GM11168 (cell line): Measurements from ENCODE around the gene BCL2L12.
"Not testable (repeated sequence)": the region's sequence is repeated elsewhere in the genome, so short reads cannot be mapped to it uniquely, and the experiment has no call there.

Experiments
- in situ Hi-C: fragments of 300-500 bp; cut with MboI; formaldehyde crosslinking; loops from one replicate; pipeline ENCODE4 v1.12.0; 2022; ENCODE audit warnings: low sequenced_read_pairs; ENCODE audit not compliant: unreplicated experiment

The BCL2L12 gene, protein sequence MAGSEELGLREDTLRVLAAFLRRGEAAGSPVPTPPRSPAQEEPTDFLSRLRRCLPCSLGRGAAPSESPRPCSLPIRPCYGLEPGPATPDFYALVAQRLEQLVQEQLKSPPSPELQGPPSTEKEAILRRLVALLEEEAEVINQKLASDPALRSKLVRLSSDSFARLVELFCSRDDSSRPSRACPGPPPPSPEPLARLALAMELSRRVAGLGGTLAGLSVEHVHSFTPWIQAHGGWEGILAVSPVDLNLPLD

DNA sequence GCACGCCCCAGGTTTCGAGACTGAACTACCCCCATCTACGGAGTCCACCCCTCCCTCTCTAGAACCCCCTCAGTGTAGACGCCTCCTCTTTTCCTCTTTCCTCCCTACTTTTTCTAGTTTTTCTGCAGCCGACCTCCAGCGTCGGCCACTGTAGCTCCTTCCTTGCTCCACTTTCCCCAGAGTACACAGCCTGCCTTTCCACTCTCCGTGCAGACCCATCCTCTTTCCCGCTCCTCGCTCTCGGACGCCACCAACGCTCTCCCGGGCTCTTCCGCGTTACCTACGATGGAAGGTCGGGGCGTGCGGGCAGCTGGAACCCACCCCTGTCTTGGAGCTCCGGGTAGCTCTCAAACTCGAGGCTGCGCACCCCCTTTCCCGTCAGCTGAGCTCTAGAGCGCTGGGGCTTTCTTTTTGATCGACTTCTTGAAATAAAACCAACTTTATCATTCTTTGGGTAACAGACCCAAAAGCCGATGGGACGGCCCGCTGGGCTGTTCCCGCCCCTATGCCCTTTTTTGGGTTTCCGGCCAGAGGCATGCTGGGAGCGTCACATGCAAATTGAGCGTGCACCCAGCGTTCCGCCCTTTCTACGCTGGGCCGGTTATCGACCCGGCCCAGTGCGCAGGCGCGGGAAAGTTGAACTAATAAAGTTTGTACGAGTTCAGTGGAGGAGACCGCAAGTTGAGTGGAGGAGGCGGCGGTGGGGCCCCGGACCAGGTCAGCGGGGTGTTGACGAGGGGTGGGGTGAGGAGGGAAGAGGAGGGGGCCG is at the start of gene BCL2L12, which contains the start of gene IRF3:
BCL2L12 (plus strand) TSS at position 583 of the 769 bp plus-strand sequence. CDS start 760 bp downstream, outside the sequence.
IRF3 (minus strand) TSS at position 507 of the 769 bp plus-strand sequence. CDS start 1,019 bp downstream, outside the sequence.
- in situ Hi-C loops = no loop called here

DNA sequence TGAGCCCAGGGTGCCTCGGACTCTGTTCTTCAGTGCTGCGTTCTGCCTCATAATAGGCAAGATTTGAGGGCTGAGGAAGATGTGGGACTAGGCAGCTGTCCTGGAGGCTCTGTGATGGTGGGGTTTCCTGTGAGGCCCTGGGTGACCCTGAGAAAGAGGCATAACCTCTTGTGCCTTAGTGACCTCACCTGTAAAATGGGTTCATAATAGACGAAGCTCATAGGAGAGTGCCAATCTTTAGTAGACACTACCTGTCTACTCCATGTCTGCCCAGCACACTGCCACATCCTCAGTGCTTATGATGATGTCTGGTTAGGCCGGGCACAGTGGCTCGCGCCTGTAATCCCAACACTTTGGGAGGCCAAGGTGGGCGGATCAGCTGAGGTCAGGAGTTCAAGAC is 49.2 kb upstream of the BCL2L12 start:
- in situ Hi-C loops = no loop called here

DNA sequence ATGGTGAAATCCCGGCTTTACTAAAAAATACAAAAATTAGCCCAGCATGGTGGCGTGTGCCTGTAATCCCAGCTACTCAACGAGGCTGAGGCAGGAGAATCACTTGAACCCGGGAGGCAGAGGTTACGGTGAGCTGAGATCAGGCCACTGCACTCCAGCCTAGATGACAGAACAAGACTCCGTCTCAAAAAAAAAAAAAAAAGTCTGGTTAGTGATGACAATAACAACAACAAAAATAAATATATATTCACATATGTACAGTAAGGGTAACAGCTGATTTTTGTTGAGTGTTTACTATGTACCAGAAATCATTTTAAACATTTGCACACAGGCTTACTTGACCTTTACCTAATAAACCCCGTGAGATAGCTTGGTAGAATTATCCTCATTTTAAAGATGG is 48.8 kb upstream of the BCL2L12 start:
- in situ Hi-C loops = no loop called here

DNA sequence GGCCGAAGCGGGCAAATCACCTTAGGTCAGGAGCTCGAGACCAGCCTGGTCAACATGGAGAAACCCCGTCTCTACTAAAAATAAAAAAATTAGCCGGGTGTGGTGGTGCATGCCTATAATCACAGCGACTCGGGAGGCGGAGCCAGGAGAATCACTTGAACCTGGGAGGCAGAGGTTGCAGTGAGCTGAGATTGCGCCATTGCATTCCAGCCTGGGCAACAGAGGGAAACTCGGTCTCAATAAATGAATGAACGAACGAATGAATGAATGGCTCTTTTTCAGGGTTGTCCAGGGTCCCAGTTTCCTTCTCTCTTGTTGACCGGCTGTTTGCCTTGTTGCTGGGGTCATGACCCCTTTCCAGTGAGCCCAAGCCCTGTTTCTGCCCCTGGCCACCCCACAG is 47.9 kb upstream of the BCL2L12 start:
- in situ Hi-C loops = not testable (repeated sequence)

DNA sequence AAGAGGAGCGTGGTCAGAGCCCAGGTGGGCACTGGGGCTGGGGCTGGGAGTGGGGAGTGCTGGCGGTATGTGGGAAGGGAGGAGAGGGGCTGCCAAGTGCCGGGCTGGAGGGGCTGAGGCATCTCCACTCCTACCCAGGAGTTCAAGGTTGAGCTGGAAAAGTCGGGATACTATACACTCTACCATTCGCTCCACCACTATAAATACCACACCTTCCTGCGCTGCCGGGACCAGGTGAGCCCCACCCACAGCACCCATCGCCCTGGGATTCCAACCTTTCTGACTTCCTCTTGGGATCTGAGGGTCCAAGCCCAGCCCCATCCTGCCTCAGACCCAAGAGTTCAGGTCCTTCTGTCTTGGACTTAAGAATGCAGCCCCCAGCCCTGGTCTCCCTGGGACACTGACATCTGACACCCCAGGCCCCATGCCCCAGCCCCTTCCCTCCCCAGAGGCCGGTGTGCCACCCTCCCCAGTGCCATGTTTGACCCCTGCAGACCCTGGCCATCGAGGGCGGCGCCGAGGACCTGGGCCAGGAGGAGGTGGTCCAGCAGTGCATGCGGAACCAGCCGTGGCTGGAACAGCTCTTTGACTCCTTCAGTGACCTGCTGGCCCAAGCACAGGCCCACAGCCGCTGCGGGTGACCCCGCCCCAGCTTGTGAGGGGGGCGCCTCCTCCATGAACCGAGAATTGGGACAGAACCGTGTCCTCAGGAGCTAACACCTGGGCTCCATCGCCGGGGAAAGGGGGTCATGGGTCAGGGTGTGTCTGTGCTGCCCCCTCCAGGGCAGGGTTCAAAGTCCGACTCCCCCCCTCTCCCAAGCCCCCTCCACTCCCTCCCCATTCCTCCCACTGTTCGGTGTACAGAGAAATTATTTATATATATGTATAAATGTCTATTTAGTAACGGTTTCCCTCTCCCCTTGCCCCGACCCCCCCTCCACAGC is 40.5 kb upstream of the BCL2L12 start:
- in situ Hi-C loops = no loop called here

DNA sequence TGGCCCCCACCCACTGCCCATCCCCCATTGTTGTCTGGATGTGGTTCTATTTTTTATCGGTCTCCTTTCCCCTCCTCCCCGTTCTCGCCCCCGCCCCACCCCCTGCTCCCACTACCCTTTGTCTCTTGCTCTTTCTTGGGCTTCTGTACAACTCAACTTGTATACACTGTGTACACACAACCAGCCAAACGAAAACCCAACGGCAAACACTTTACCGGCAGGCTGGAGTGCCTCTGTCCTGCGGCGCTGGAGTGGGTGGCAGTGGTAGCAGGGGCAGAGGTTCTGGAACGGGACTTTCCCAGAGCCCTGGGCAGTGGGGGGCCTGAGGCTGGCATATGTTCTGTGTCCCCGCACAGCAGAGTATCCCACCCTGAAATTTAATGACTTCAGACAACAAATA is 39.5 kb upstream of the BCL2L12 start:
- in situ Hi-C loops = no loop called here

DNA sequence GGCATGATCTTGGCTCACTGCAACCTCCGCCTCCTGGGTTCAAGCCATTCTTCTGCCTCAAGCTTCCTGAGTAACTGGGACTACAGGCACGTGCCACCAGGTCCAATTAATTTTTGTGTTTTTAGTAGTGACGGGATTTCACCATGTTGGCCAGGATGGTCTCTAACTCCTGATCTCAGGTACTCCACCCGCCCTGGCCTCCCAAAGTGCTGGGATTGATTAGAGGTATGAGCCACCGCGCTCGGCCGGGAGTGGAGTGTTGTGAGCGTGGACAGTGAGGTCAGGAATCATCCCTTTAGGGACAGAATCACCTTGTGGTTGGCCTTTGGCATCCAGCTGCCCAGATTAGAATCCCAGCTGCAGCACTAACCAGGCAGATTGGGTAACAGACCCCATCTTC is 36.1 kb upstream of the BCL2L12 start:
- in situ Hi-C loops = no loop called here

GRCh38 chr19:49631014-49631588 is 34.6 kb upstream of the BCL2L12 start:
- in situ Hi-C loops = no loop called here

DNA sequence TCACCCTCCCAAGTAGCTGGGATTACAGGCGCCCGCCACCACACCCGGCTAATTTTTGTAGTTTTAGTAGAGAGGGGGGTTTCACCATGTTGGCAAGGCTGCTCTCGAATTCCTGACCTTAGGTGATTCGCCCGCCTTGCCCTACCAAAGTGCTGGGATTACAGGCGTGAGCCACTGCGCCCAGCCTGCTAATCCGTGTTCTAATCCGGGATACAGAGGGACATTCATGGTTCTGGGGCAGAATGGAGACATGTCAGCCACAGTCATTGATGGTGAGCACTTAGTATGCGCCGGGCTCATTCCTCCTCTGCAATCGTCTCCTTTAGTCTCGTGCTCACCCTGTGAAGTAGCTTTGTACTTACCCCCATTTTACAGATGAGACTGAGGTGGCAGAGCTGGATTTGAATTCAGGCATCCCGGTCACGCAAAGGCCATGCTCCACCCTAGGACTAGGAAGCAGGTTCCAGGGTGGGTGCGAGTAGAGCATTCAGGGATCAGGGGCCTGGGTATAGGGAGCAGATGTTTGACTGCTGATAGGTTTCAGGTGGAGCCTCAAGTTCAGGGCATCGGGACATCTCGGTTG is 34.0 kb upstream of the BCL2L12 start:
- in situ Hi-C loops = no loop called here

GRCh38 chr19:49632576-49632975 is 33.2 kb upstream of the BCL2L12 start:
- in situ Hi-C loops = no loop called here

DNA sequence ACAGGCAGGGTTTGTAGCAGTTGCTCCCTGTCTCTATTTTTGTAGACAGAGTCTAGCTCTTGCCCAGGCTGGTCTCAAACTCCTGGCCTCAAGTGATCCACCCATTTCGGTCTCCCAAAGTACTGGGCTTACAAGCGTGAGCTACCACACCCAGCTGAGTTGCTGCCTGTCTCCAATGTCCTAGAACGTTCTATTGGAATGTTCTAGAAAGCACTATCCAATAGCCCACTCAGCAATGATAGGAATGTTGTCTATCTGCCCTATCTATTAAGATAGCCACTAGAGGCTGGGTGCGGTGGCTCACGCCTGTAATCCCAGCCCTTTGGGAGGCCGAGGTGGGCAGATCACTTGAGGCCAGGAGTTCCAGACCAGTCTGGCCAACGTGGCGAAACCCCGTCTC is 32.5 kb upstream of the BCL2L12 start:
- in situ Hi-C loops = not testable (repeated sequence)

DNA sequence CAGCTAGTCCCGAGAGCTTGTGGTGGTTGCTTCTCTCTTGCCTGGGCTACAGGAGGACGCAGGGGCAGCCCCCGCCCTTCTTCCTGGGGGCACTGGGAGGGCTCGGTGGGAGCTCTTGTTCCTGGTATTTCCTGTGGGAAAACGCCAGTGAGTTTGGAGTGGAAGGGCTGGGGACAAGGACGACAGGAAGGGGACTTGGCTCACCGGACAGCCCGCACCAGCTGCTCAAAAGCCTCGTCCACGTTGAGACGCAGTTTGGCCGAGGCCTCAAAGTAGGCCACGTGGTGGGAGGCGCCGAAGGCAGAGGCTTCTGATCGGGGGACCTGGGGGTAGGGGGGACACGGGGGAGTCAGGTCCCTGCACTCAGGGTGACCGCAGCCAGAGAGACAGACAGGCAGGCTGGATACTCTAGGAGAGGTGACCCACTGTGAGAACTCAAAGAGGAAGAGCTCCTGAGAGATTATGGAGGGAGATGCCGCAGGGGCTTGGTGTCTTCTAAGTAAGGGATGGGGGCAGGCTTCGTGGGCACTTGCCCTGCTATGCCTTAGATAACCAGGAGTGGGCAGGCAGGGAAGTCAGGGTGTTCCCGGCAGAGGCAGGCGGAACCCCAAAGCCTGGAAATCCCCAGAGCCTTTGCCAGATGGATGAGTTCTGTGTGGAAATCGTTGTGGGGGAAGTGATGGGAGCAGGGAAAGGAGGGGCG is 30.1 kb upstream of the BCL2L12 start:
- in situ Hi-C loops = no loop called here

GRCh38 chr19:49636233-49636932 is 29.4 kb upstream of the BCL2L12 start:
- in situ Hi-C loops = no loop called here

GRCh38 chr19:49637821-49638738 is 27.7 kb upstream of the BCL2L12 start:
- in situ Hi-C loops = no loop called here

DNA sequence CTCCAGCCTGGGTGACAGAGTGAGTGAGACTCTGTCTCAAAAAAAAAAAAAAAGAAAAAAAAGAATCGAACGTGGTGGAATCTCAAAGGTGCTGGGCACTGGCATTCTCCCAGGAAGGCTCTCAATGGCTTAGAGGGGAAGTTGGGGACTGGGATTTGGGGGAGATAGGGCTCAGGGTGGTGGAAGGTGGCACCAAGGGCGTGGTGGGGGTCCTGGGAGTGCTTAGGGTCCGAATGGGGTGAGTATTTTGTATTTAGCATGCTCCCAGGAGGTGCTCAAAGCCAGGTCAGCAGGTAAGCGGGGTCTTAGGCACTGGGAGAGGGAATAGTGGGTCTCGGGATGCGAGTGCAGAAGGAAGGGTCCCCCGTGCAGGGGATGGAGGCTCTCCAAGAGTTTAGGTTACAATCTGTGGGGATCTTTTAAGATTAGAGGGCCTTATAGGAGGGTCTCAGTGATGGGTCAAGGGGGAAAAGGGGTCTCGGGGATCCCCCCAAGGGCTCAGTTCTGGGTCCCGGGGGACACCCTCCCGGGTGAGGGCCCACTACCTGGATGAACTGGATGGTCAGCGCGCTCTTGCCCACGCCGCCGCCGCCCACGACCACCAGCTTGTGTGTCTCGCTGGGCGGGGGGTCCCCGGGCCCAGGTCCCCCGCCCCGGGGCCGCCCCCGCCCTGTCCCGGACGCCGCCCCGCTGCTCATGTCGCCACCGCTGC is 26.2 kb upstream of the BCL2L12 start:
- in situ Hi-C loops = no loop called here

- in situ Hi-C loops = no loop called here
Observed at GRCh38 chr19:49640113-49640898, 25.4 kb upstream of the BCL2L12 start, which contains the start of gene RRAS. RRAS (minus strand) TSS chr19:49640143; CDS start chr19:49640098, 45 bp downstream.
